22Rv1 (cell line): Measurements from ENCODE around the gene CYP2W1.
"Not testable (repeated sequence)": the region's sequence is repeated elsewhere in the genome, so short reads cannot be mapped to it uniquely, and the experiment has no call there.

Experiments
- H3K27ac ChIP-seq: fragments of 450-650 bp; 2 replicates; pipeline ENCODE4 v1.5.1; 2017
- CTCF ChIP-seq: fragments of 450-650 bp; IDR thresholded peaks from 2 replicates; pipeline ENCODE4 v1.5.1; 2017; ENCODE audit warnings: mild to moderate bottlenecking
- ZFX ChIP-seq: fragments of 450-650 bp; IDR thresholded peaks from 2 replicates; pipeline ENCODE4 v1.6.1; 2017; ENCODE audit warnings: antibody characterized with exemption, borderline replicate concordance

Gene CYP2W1

GRCh38 chr7:994592-995308 lies 11.8 kb downstream of the CYP2W1 start:
- no peak overlapping the region for H3K27ac ChIP-seq
- no peak for TF ChIP-seq CTCF
- TF ChIP-seq ZFX = no peak

- H3K27ac ChIP-seq = no peak overlapping the region
- no peak for TF ChIP-seq CTCF
- no peak for TF ChIP-seq ZFX
Observed at GRCh38 chr7:995571-995970, 12.6 kb downstream of the CYP2W1 start.

- TF ChIP-seq ZFX (no peak), CTCF (no peak)
- no peak overlapping the region for H3K27ac ChIP-seq
Observed at GRCh38 chr7:996079-996872, 13.3 kb downstream of the CYP2W1 start.

- TF ChIP-seq CTCF = no peak; the same call in 1 of the 2 replicates
- TF ChIP-seq ZFX = no peak
- H3K27ac ChIP-seq = no peak overlapping the region
Observed at GRCh38 chr7:997404-998395, 14.7 kb downstream of the CYP2W1 start.

GRCh38 chr7:999149-999879 lies 16.3 kb downstream of the CYP2W1 start:
- no peak for TF ChIP-seq ZFX
- no peak for TF ChIP-seq CTCF
- no peak overlapping the region for H3K27ac ChIP-seq

GRCh38 chr7:999941-1000935 lies 17.3 kb downstream of the CYP2W1 start:
- H3K27ac ChIP-seq = no peak overlapping the region
- TF ChIP-seq CTCF (no peak), ZFX (no peak)

- not testable (repeated sequence) for H3K27ac ChIP-seq
Observed at GRCh38 chr7:1001069-1001770, 18.2 kb downstream of the CYP2W1 start.

- not testable (repeated sequence) for H3K27ac ChIP-seq
Observed at GRCh38 chr7:1002026-1002425, 19.0 kb downstream of the CYP2W1 start.

- not testable (repeated sequence) for H3K27ac ChIP-seq
Observed at GRCh38 chr7:1002445-1002844, 19.5 kb downstream of the CYP2W1 start.
